ENCODE data around the gene MC5R.
"Not testable (repeated sequence)": the region's sequence is repeated elsewhere in the genome, so short reads cannot be mapped to it uniquely, and the experiment has no call there.

Gene MC5R

DNA sequence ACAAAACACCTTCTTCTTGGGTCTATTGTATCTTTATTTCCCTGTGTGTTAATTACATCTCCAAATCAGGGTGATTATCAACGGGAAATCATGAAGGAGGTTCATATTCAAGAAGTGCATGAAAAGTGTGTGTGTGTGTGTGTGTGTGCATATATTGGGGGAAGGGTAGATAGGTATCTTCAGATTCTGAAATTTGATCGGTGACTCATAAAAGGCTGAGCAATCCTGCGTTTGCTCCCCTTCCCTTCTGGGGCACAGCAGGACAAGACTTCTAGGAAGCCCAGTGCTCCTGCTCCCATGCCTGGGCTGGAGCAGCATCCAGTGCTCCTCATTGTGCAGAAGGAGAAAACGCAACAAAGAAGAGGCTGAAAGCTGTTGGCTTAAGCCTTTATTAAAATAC lies 25.8 kb downstream of the MC5R start:
- DNase-seq (ENCODE audit: low read depth) = no peak

- not testable (repeated sequence) for DNase-seq (ENCODE audit: low read depth)
Measured at GRCh38 chr18:13862898-13863297, 38.9 kb downstream of the MC5R start.

DNA sequence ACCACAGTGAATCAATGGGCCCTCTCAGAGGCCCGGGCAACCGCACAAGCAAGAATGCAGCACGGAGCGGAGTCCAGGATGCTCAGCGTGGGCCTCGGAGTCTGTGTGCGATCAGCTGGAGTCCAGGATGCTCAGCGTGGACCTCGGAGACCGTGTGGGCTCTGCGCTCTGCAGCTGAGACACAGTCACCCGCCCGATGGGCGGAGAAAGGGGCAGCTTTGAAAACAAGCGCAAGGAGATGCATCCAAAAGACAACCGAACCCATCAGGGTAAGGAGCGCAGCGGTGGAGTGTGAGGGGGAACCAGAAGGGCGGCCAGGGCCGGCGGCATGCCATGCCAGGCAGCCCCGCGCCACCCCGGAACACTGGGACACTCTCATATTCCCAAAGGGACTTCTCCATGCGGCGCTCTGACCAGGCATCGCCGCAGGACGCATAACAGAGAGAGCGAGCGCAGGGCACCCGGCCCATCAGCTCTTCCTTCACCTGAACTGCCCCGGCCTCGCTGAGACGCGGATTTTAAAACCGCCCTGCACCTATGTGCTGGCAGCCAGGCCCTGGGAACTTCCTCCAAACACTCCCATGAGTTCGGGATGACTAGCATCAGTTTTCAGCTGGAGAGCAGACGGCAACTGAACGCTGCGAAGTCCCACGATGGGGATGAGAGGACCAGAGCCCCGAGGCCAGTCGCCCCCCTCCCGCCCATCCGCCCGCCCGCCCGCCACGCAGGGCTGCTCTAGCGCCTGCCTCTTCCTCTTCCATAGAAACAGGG lies 44.7 kb downstream of the MC5R start:
- no peak for DNase-seq (ENCODE audit: low read depth)

- DNase-seq (ENCODE audit: low read depth) = no peak
Measured at GRCh38 chr18:13871701-13872100, 47.8 kb downstream of the MC5R start.

DNA sequence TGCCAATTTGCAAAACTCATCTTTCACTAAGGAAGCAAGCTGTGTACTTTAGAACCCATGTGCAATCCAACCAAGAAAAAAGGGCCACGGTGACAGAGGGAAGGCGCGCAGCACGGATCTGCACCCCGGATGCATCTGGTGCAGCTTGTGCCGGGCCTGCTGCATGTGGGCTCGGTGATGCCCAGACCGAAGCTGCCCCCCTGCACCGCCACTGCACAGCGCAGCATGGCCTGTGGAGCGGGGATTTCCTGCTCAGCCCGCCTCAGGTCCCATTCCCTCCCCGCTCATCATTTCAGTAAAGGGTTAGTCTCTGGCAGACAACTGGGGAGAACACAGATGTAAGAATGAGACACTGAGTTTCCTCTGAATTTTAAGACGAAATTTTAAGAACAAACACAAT lies 48.4 kb downstream of the MC5R start:
- no peak for DNase-seq (ENCODE audit: low read depth)

DNA sequence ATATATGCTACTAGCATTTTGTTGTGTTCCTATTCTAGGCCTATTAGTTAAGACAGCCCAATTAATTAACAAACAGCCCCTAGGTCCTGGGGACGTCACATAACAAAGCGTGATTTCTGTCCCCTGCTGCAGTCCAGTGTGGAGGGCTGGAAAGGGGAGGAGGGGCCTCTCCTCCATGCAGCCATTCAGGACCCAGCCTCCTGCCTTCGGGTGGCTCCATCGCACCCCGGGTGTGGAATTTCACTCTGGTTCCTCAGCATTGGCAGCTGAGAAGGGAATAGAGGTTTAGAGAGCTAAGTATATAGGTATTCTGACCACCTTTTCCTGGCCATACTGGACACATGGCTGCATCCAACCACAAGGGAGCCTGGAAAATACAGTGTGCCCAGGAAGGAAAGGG lies 49.0 kb downstream of the MC5R start:
- DNase-seq (ENCODE audit: low read depth) = no peak

DNA sequence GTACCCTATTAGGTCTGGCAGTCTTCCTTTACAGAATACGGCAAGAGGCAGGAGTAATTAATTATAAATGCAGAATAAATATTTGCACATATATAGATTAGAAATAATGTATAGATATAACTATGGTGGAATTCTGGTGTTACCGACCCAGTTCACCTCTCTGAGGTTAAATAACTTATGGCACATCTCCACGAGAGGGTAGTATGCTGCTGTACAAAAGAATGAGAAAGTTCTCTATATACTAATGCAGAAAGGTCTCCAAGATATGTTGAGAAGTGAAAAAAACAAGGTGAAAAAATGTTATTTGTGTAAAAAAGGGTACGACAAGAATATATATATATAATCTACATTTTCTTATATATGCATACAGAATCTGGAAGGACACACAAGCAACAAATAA lies 50.6 kb downstream of the MC5R start:
- no peak for DNase-seq (ENCODE audit: low read depth)

Data from HS-27A (cell line).